Measurements from ENCODE around the gene CDH4.

CDH4 gene

GRCh38 chr20:61699495-61700374, 447.7 kb downstream of the CDH4 start:
- H3K36me3 ChIP-seq (ENCODE audit: control insufficient read depth, insufficient read depth, low read length): no peaks in the 10 kb centered on the region
- no peaks in the 10 kb centered on the region for H3K4me1 ChIP-seq (ENCODE audit: control insufficient read depth, insufficient read depth, low read length)
- H3K27me3 ChIP-seq (ENCODE audit: control insufficient read depth, insufficient read depth, low read length): no peaks in the 10 kb centered on the region
- no peaks in the 10 kb centered on the region for H3K9me3 ChIP-seq (ENCODE audit: control insufficient read depth, insufficient read depth, low read length)
- H3K9ac ChIP-seq (ENCODE audit: low read depth, low read length): no peak overlapping the region
- H3K4me3 ChIP-seq (ENCODE audit: low read depth, low read length): no peak overlapping the region

- H3K4me1 ChIP-seq (ENCODE audit: control insufficient read depth, insufficient read depth, low read length): no peaks in the 10 kb centered on the region
- no peaks in the 10 kb centered on the region for H3K9me3 ChIP-seq (ENCODE audit: control insufficient read depth, insufficient read depth, low read length)
- no peaks in the 10 kb centered on the region for H3K36me3 ChIP-seq (ENCODE audit: control insufficient read depth, insufficient read depth, low read length)
- no peaks in the 10 kb centered on the region for H3K27me3 ChIP-seq (ENCODE audit: control insufficient read depth, insufficient read depth, low read length)
- H3K4me3 ChIP-seq (ENCODE audit: low read depth, low read length): no peak overlapping the region
- no peak overlapping the region for H3K9ac ChIP-seq (ENCODE audit: low read depth, low read length)
Observed at GRCh38 chr20:61700595-61701140, 448.6 kb downstream of the CDH4 start.

- H3K27me3 ChIP-seq (ENCODE audit: control insufficient read depth, insufficient read depth, low read length): no peaks in the 10 kb centered on the region
Observed at GRCh38 chr20:61701401-61701800, 449.3 kb downstream of the CDH4 start.

GRCh38 chr20:61701802-61702201, 449.7 kb downstream of the CDH4 start:
- H3K9ac ChIP-seq (ENCODE audit: low read depth, low read length): no peak overlapping the region
- no peaks in the 10 kb centered on the region for H3K4me1 ChIP-seq (ENCODE audit: control insufficient read depth, insufficient read depth, low read length)
- H3K36me3 ChIP-seq (ENCODE audit: control insufficient read depth, insufficient read depth, low read length): peaks cover 2% of the 10 kb centered on the region
- H3K9me3 ChIP-seq (ENCODE audit: control insufficient read depth, insufficient read depth, low read length): no peaks in the 10 kb centered on the region
- H3K4me3 ChIP-seq (ENCODE audit: low read depth, low read length): no peak overlapping the region
- no peaks in the 10 kb centered on the region for H3K27me3 ChIP-seq (ENCODE audit: control insufficient read depth, insufficient read depth, low read length)

More at GRCh38 chr20:61701401-61701800, 449.3 kb downstream of the CDH4 start:
- H3K9me3 ChIP-seq (ENCODE audit: control insufficient read depth, insufficient read depth, low read length): no peaks in the 10 kb centered on the region
- no peak overlapping the region for H3K9ac ChIP-seq (ENCODE audit: low read depth, low read length)
- no peaks in the 10 kb centered on the region for H3K4me1 ChIP-seq (ENCODE audit: control insufficient read depth, insufficient read depth, low read length)
- H3K4me3 ChIP-seq (ENCODE audit: low read depth, low read length): no peak overlapping the region
- no peaks in the 10 kb centered on the region for H3K36me3 ChIP-seq (ENCODE audit: control insufficient read depth, insufficient read depth, low read length)

GRCh38 chr20:61702246-61702645, 450.2 kb downstream of the CDH4 start:
- H3K36me3 ChIP-seq (ENCODE audit: control insufficient read depth, insufficient read depth, low read length): peaks cover 3% of the 10 kb centered on the region
- H3K9me3 ChIP-seq (ENCODE audit: control insufficient read depth, insufficient read depth, low read length): no peaks in the 10 kb centered on the region
- H3K27me3 ChIP-seq (ENCODE audit: control insufficient read depth, insufficient read depth, low read length): no peaks in the 10 kb centered on the region
- no peak overlapping the region for H3K4me3 ChIP-seq (ENCODE audit: low read depth, low read length)
- no peaks in the 10 kb centered on the region for H3K4me1 ChIP-seq (ENCODE audit: control insufficient read depth, insufficient read depth, low read length)
- H3K9ac ChIP-seq (ENCODE audit: low read depth, low read length): no peak overlapping the region

GRCh38 chr20:61704661-61705060, 452.6 kb downstream of the CDH4 start:
- H3K27me3 ChIP-seq (ENCODE audit: control insufficient read depth, insufficient read depth, low read length): no peaks in the 10 kb centered on the region
- peaks cover 3% of the 10 kb centered on the region for H3K36me3 ChIP-seq (ENCODE audit: control insufficient read depth, insufficient read depth, low read length)
- H3K4me1 ChIP-seq (ENCODE audit: control insufficient read depth, insufficient read depth, low read length): no peaks in the 10 kb centered on the region
- H3K4me3 ChIP-seq (ENCODE audit: low read depth, low read length): no peak overlapping the region
- no peaks in the 10 kb centered on the region for H3K9me3 ChIP-seq (ENCODE audit: control insufficient read depth, insufficient read depth, low read length)
- no peak overlapping the region for H3K9ac ChIP-seq (ENCODE audit: low read depth, low read length)

GRCh38 chr20:61705386-61706258, 453.6 kb downstream of the CDH4 start:
- no peaks in the 10 kb centered on the region for H3K9me3 ChIP-seq (ENCODE audit: control insufficient read depth, insufficient read depth, low read length)

GRCh38 chr20:61706259-61706961, 454.3 kb downstream of the CDH4 start:
- no peak overlapping the region for H3K4me3 ChIP-seq (ENCODE audit: low read depth, low read length)
- no peaks in the 10 kb centered on the region for H3K27me3 ChIP-seq (ENCODE audit: control insufficient read depth, insufficient read depth, low read length)
- no peak overlapping the region for H3K9ac ChIP-seq (ENCODE audit: low read depth, low read length)
- H3K36me3 ChIP-seq (ENCODE audit: control insufficient read depth, insufficient read depth, low read length): peaks cover 3% of the 10 kb centered on the region
- no peaks in the 10 kb centered on the region for H3K4me1 ChIP-seq (ENCODE audit: control insufficient read depth, insufficient read depth, low read length)
- no peaks in the 10 kb centered on the region for H3K9me3 ChIP-seq (ENCODE audit: control insufficient read depth, insufficient read depth, low read length)

More at GRCh38 chr20:61705386-61706258, 453.6 kb downstream of the CDH4 start:
- H3K36me3 ChIP-seq (ENCODE audit: control insufficient read depth, insufficient read depth, low read length): peaks cover 3% of the 10 kb centered on the region
- H3K9ac ChIP-seq (ENCODE audit: low read depth, low read length): no peak overlapping the region
- no peaks in the 10 kb centered on the region for H3K4me1 ChIP-seq (ENCODE audit: control insufficient read depth, insufficient read depth, low read length)
- no peak overlapping the region for H3K4me3 ChIP-seq (ENCODE audit: low read depth, low read length)
- H3K27me3 ChIP-seq (ENCODE audit: control insufficient read depth, insufficient read depth, low read length): no peaks in the 10 kb centered on the region

GRCh38 chr20:61708891-61709290, 456.8 kb downstream of the CDH4 start:
- Histone ChIP-seq H3K9ac (ENCODE audit: low read depth, low read length) (no peak overlapping the region), H3K4me1 (ENCODE audit: control insufficient read depth, insufficient read depth, low read length) (no peaks in the 10 kb centered on the region), H3K36me3 (ENCODE audit: control insufficient read depth, insufficient read depth, low read length) (peaks cover 3% of the 10 kb centered on the region), H3K27me3 (ENCODE audit: control insufficient read depth, insufficient read depth, low read length) (no peaks in the 10 kb centered on the region), H3K9me3 (ENCODE audit: control insufficient read depth, insufficient read depth, low read length) (no peaks in the 10 kb centered on the region), H3K4me3 (ENCODE audit: low read depth, low read length) (no peak overlapping the region)

GRCh38 chr20:61710108-61710507, 458.0 kb downstream of the CDH4 start:
- Histone ChIP-seq H3K4me3 (ENCODE audit: low read depth, low read length) (no peak overlapping the region), H3K9ac (ENCODE audit: low read depth, low read length) (no peak overlapping the region), H3K27me3 (ENCODE audit: control insufficient read depth, insufficient read depth, low read length) (no peaks in the 10 kb centered on the region), H3K9me3 (ENCODE audit: control insufficient read depth, insufficient read depth, low read length) (no peaks in the 10 kb centered on the region), H3K36me3 (ENCODE audit: control insufficient read depth, insufficient read depth, low read length) (peaks cover 3% of the 10 kb centered on the region), H3K4me1 (ENCODE audit: control insufficient read depth, insufficient read depth, low read length) (no peaks in the 10 kb centered on the region)

- Histone ChIP-seq H3K9ac (ENCODE audit: low read depth, low read length) (no peak overlapping the region), H3K36me3 (ENCODE audit: control insufficient read depth, insufficient read depth, low read length) (no peaks in the 10 kb centered on the region), H3K4me1 (ENCODE audit: control insufficient read depth, insufficient read depth, low read length) (no peaks in the 10 kb centered on the region), H3K4me3 (ENCODE audit: low read depth, low read length) (no peak overlapping the region), H3K9me3 (ENCODE audit: control insufficient read depth, insufficient read depth, low read length) (no peaks in the 10 kb centered on the region), H3K27me3 (ENCODE audit: control insufficient read depth, insufficient read depth, low read length) (no peaks in the 10 kb centered on the region)
Observed at GRCh38 chr20:61712688-61713087, 460.6 kb downstream of the CDH4 start.
